ENCODE results near the gene ELANE.

The ELANE gene

GRCh38 chr19:852136-853013, at the start of gene ELANE:
ELANE (plus strand) TSS chr19:852303; CDS start chr19:852329, 26 bp downstream.
- no peak for DNase-seq (ENCODE audit: low read depth, low spot score)

- DNase-seq (ENCODE audit: low read depth, low spot score) = no peak
Observed at GRCh38 chr19:802498-803098, 49.5 kb upstream of the ELANE start.

- no peak for DNase-seq (ENCODE audit: low read depth, low spot score)
Observed at GRCh38 chr19:803099-803561, 49.0 kb upstream of the ELANE start.

GRCh38 chr19:803686-804418, 48.3 kb upstream of the ELANE start:
- DNase-seq (ENCODE audit: low read depth, low spot score) = no peak

DNA sequence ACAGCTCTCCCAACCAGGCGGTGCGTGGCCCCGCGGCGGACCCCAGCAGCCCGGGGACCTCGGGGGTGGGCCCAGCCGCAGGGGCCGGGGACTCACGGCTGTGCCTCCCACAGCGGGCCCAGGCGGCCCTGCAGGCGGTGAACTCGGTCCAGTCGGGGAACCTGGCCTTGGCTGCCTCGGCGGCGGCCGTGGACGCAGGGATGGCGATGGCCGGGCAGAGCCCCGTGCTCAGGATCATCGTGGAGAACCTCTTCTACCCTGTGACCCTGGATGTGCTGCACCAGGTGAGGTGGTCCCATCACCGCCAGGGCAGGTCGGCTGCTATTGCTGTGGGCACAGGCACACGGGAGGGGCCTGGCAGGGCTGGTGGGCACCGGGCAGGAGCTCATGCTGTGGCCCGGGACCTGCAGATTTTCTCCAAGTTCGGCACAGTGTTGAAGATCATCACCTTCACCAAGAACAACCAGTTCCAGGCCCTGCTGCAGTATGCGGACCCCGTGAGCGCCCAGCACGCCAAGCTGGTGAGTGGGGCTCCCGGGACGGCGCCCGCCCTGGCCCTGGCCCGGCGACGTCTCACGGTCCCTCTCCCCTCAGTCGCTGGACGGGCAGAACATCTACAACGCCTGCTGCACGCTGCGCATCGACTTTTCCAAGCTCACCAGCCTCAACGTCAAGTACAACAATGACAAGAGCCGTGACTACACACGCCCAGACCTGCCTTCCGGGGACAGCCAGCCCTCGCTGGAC, 47.5 kb upstream of the ELANE start:
- no peak for DNase-seq (ENCODE audit: low read depth, low spot score)

- DNase-seq (ENCODE audit: low read depth, low spot score) = peak; percentile 68
Observed at GRCh38 chr19:805166-805551, 46.9 kb upstream of the ELANE start.

- DNase-seq (ENCODE audit: low read depth, low spot score) = peak; percentile 72
Observed at GRCh38 chr19:805600-806550, 46.2 kb upstream of the ELANE start.

DNA sequence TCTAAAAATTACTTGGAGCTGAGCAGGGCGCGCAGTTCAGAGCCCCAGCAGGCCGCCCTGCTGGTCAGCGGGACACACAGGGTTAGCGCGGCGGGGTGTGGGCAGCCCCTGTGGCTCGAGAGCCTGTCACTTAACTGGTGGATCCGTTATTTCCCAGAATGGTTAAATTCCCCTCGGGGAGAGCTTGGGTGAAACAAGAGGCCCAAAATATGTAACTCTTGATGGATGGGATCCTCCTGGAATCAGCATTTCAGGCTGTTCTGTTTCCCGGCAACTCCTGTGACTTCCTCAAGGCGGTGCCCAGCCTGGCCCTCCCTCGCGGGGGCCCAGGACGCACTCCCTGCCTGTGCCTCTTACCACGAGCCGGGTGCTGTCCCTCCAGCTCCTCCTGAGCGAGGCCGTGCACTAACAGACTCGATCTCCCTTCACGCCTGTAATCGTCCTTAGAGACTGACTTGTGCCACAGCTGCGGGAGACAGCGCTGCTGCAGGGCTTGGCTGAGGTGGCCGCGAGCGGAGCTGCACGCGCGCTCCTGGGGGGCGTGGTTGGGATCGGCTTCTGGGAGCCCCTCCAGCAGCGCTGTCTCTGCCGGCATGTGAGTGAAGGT, 45.2 kb upstream of the ELANE start:
- no peak for DNase-seq (ENCODE audit: low read depth, low spot score)

- no peak for DNase-seq (ENCODE audit: low read depth, low spot score)
Observed at GRCh38 chr19:807627-808422, 44.3 kb upstream of the ELANE start.

DNA sequence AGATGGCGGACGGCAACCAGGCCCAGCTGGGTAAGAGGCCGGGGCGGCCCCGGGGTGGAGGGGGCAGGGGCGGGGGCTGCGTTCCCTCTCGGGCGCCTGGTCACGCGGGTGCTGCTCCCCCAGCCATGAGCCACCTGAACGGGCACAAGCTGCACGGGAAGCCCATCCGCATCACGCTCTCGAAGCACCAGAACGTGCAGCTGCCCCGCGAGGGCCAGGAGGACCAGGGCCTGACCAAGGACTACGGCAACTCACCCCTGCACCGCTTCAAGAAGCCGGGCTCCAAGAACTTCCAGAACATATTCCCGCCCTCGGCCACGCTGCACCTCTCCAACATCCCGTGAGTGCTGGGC, 43.7 kb upstream of the ELANE start:
- DNase-seq (ENCODE audit: low read depth, low spot score) = no peak

DNA sequence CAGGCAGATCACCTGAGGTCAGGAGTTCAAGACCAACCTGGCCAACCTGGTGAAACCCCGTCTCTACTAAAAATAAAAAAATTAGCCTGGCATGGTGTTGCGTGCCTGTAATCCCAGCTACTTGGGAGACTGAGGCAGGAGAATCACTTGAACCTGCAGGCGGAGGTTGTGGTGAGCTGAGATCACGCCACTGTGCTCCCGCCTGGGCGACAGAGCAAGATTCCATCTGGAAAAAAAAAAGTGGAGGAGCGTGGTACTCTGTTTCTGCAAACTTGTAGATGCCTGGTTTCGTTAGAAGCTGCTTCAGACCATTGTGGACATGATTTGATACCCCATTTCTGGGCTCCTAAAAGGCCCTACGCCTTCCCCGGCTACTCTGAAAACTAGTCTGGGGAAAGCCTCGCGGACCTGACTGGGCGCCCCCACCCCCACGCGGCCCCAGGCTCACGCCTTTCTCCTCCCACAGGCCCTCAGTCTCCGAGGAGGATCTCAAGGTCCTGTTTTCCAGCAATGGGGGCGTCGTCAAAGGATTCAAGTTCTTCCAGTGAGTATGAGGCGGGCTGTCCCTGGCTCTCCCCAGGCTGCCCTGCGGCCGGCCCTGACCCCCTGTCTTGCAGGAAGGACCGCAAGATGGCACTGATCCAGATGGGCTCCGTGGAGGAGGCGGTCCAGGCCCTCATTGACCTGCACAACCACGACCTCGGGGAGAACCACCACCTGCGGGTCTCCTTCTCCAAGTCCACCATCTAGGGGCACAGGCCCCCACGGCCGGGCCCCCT, 41.8 kb upstream of the ELANE start:
- DNase-seq (ENCODE audit: low read depth, low spot score) = no peak

DNA sequence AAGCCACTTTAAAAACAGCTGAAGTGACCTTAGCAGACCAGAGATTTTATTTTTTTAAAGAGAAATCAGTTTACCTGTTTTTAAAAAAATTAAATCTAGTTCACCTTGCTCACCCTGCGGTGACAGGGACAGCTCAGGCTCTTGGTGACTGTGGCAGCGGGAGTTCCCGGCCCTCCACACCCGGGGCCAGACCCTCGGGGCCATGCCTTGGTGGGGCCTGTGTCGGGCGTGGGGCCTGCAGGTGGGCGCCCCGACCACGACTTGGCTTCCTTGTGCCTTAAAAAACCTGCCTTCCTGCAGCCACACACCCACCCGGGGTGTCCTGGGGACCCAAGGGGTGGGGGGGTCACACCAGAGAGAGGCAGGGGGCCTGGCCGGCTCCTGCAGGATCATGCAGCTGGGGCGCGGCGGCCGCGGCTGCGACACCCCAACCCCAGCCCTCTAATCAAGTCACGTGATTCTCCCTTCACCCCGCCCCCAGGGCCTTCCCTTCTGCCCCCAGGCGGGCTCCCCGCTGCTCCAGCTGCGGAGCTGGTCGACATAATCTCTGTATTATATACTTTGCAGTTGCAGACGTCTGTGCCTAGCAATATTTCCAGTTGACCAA, 41.1 kb upstream of the ELANE start:
- no peak for DNase-seq (ENCODE audit: low read depth, low spot score)

DNA sequence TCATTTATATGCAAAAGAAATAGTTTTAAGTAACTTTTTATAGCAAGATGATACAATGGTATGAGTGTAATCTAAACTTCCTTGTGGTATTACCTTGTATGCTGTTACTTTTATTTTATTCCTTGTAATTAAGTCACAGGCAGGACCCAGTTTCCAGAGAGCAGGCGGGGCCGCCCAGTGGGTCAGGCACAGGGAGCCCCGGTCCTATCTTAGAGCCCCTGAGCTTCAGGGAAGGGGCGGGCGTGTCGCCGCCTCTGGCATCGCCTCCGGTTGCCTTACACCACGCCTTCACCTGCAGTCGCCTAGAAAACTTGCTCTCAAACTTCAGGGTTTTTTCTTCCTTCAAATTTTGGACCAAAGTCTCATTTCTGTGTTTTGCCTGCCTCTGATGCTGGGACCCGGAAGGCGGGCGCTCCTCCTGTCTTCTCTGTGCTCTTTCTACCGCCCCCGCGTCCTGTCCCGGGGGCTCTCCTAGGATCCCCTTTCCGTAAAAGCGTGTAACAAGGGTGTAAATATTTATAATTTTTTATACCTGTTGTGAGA, 40.5 kb upstream of the ELANE start:
- no peak for DNase-seq (ENCODE audit: low read depth, low spot score)

GRCh38 chr19:812049-812746, 39.9 kb upstream of the ELANE start:
- no peak for DNase-seq (ENCODE audit: low read depth, low spot score)

GRCh38 chr19:812747-813218, 39.3 kb upstream of the ELANE start:
- no peak for DNase-seq (ENCODE audit: low read depth, low spot score)

DNA sequence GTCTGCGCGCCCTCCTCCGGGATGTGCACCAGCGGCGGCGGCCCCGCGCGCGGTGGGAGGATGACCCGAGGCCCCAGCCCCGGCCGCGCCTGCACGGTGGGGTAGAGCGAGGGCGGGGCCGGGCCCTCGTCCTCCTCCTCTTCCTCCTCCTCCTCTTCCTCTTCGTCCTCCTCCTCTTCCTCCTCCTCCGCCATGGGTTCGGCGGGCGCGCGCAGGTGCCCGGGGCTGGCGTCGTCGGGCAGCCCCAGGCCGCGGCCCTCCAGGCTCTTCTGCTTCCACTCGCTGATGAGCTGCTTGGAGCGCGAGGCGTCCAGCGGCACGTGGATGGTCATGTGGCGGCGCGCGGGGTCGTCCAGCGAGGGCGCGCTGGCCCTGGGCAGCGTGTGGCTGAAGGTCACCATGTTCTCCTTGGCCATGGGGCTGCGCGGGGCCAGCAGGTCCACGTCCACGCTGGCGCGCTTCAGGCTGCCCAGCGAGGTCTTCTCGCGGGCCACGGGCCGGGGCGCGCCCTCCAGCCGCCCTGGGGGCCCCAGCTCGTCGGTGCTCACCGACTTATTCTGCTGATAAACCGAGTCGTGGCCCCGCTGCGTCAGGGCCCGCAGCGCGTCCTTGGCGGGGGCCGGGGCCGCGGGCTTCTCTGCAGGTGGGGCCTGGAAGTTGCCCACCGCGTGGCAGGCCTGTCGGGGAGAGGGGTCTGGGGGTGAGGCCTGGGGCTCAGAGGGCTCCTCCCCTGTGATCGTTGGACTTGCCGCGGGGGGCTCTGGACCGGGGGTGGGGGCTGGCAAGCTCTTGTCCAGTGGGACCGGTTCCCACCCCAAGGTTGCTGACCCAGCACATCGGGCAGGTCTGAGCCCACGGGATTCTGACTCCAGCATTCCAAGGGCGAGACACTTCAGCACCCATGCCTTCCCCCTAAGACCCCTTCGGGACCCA, 38.6 kb upstream of the ELANE start:
- no peak for DNase-seq (ENCODE audit: low read depth, low spot score)

Data from ELF-1 (cell line).